Activated naive CD4-positive, alpha-beta T cell treated with Interleukin-2 at 50 U/mL for 16 hours (primary cell): ENCODE data around the gene KRTAP10-9.
A peak's percentile ranks its signal among the peaks of the same experiment; 100 is the strongest.
"Not testable (repeated sequence)": the region's sequence is repeated elsewhere in the genome, so short reads cannot be mapped to it uniquely, and the experiment has no call there.

Experiments
- DNase-seq: peaks from one replicate; pipeline ENCODE4 v3.0.0-alpha.2; 2020

Gene KRTAP10-9

DNA sequence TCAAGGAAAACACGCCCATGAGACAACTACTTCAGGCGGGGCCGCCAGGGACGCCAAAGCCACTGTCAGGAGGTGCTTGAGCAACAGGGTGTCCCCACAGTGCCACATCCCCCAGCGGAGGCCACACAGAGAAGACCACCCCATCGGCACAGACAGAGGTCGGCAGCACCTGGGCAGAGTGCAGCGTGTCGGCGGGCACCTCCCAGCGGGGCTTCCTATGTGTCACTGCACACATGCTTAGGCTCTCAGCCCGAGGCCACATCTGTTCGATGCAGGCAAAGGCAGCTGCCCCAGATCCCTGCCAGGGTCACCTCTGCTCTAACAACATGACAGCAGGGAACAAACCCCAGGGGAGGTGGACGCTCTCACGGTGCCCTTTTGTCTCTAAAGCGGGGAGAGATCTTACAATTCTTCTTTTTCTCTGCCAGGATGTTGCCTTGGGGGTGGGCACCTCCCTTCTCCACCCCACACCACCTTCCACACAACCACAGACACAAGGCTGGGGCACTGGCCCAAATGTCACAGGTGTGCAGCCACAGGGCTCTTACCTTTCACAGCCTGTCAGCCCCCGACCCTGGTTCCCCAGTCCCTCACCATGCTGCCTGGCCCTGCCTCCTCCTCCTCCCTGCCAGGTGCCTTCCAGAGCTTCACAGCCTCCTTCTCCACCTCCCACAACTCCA, 10.8 kb upstream of the KRTAP10-9 start:
- no peak for DNase-seq

DNA sequence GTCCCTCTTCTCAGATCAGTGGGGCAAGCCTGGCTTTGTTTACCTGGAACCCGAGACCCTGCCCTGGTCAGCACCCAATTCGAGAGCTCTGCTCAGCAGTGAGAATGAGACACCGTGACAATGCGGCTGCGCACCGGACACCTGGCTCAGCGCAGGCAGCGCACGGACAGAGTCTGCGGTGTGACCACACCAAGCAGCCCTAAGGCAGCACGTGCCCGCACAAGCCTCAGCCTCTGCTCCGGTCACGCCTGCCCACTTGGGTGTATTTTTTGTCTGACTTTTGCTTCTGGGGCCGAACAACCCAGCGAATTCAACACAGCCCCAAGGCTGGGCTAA, 10.3 kb upstream of the KRTAP10-9 start:
- no peak for DNase-seq

DNA sequence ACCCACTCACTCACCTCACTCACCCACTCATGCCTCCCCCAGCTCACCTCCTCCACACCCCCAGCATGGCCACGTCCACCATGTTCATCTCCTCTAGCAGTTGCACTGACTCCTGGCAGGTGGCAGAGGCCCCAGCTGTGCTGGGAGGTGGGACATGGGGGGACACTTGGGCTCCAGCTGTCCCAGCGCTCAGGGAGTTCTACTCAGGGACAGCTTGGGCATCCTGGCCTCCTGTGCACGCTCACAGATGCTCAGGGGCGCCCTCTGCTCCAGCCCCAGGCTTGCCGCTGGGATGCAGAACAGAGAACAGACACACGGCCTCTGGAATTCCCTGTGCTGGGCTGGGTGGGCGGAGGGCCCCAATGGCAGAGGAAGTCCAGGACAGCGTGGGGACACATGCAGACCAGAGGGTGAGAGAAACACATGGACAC, 9.8 kb upstream of the KRTAP10-9 start:
- DNase-seq: no peak

DNA sequence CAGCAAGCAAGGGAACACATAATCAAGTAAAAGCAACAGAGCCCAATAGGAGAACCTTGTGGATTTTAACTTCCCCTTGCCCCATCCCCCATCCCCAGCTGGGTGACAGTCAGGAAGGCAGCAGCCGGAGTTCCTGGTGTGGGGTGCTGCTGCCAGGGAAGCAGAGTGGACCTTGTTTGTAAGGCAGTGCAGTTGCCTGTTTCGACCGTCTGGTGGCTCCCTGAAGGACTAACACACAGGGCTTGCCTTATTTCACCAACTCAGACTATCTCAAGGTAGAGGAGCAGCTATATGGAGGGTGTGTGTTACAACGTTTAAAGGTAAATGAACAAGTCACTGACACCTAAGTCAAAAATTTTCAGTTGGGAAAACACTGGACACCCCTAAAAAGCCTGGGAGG, 8.4 kb upstream of the KRTAP10-9 start:
- peak; percentile 5 for DNase-seq

DNA sequence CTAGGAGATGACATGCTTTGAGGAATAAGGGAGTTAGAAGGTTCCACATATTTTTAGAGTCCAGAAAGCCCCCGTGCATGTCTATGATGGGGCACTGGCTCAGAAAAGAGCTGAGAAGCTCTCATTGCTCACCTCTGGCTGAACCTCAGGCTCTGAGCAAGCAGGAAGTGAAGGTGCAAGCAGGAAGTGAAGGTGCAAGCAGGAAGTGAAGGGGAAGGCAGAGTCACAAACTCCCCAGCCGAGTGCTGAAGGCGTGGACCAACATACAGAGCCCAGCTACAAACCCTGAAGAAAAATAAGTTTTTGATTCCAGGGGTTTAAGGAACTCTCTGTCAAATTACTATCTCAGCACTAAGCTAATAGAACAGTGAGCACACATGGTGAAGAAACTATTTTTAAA, 8.0 kb upstream of the KRTAP10-9 start:
- DNase-seq: peak; percentile 60

DNA sequence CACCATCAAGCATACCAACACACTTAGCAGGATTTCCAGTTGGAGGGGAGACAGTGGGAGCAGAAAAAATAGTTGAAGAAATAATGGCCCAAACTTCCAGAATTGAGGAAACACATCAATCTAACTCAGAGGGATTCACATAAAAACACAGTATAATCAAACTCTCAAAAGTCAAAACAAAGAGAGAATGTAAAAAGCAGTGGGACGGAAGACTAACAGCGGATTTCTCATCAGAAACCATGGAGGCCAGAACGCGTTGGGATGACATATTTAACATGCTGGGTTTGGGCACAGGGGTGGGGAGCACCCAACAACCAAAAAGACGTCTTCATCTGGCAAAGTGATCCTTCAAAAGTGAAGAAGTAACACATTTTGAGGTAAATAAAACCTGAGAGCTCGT, 7.0 kb upstream of the KRTAP10-9 start:
- DNase-seq: no peak

DNA sequence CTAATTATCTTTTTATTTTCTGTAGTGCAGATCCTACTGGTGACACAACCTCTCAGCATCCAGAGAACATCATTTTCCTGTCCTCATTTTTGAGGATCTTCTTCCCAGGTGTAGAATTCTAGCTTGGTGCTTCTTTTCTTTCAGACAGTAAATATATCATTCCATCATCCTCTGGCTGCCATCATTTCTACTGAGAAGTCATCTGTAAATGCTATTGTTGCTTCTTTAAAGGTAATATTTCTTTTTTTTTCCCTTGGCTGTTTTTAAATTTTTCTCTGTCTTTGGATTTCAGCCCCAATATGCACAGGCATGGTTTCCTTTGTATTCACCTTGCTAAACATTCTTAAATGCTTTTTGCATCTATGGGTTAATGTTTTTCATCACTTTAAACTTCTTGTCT, 3.3 kb upstream of the KRTAP10-9 start:
- DNase-seq: no peak

DNA sequence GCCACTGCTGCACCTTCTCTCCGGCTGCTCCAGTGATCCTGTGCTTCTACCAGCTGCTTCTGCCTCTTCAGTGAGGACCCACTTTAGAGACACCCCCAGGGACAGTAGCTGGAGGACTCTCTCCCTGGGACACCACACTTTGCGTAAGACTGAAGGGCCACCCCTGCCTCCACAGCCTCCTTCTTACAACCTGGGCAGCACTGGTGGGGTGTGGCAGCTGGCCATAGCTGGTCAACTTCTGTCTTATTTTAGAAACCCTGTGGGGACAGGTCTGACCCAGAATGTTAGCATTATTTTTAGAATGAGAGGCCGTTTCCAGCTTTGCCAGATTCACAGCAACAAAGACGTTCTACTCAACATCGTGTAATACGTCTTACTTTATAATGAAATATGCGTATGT, 1.1 kb upstream of the KRTAP10-9 start:
- DNase-seq: no peak

DNA sequence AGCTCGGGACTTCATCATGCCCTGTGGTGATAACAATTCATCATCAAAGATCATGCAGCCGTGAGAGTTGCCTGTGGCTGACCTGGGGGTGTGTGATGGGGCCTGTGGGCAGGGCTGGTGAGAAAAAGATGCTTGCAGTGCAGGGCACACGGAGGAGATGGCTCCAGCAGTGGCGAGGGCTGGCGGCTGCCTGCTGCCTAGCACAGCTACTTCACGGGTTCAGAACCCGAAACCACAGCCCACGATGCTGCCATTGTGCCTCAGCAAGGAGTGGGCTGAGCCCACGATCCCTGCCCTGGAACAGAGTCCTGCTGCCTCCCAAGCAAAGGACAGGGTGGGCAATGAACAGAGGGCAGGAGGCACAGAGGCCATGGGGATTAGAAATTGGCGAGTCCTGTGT, 631 bp upstream of the KRTAP10-9 start:
- no peak for DNase-seq

DNA sequence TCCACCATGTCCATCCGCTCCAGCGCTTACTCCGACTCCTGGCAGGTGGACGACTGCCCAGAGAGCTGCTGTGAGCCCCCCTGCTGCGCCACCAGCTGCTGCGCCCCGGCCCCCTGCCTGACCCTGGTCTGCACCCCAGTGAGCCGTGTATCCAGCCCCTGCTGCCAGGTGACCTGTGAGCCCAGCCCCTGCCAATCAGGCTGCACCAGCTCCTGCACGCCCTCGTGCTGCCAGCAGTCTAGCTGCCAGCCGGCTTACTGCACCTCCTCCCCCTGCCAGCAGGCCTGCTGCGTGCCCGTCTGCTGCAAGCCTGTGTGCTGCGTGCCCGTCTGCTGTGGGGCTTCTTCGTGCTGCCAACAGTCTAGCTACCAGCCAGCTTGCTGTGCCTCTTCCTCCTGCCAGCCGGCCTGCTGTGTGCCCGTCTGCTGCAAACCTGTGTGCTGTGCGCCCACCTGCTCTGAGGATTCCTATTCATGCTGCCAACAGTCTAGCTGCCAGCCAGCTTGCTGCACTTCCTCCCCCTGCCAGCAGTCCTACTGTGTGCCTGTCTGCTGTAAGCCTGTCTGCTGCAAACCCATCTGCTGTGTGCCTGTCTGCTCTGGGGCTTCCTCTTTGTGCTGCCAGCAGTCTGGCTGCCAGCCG, 409 bp downstream of the KRTAP10-9 start:
- not testable (repeated sequence) for DNase-seq

DNA sequence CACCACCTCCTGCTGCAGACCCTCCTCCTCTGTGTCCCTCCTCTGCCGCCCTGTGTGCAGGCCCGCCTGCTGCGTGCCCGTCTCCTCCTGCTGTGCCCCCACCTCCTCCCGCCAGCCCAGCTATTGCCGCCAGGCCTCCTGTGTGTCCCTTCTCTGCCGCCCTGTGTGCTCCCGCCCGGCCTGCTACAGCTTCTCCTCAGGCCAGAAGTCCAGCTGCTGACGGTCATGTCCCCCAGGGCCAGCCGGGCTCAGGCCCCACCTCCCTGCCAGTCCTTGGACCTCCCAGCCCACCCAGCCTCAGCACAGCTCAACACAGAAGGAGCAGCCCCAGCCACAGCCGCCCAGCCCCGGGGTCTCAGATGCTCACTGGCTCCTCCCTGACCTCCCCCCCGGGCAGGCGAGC, 939 bp downstream of the KRTAP10-9 start:
- DNase-seq: not testable (repeated sequence)

DNA sequence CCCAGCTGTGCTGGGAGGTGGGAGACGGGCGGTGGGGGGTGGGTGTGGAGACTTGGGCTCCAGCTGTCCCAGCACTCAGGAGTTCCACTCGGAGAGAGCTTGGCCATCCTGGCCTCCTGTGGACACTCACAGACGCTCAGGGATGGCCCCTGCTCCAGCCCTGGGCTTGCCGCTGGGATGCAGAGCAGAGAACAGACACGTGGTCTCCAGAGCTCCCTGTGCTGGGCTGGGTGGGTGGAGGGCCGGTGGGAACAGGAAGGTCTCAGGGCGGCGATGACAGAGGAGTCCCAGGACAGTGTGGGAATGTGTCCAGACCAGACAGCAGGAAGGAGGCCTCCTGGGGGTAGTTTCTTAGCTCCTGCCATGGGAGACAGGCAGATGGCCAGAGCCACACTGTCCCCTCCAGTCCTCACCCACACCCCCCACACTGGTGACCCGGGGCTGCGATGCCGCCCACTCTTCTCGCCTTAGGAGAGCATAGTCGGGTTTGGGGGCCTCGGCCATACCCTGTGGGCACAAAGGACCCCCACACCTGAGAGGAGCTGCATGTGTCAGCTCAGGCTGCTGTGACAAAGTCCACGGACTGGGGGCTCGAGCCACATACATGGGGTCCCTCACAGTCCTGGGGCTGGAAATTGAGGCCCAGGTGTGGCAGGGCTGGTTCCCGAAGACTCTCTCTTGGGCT, 2.0 kb downstream of the KRTAP10-9 start:
- DNase-seq: no peak

DNA sequence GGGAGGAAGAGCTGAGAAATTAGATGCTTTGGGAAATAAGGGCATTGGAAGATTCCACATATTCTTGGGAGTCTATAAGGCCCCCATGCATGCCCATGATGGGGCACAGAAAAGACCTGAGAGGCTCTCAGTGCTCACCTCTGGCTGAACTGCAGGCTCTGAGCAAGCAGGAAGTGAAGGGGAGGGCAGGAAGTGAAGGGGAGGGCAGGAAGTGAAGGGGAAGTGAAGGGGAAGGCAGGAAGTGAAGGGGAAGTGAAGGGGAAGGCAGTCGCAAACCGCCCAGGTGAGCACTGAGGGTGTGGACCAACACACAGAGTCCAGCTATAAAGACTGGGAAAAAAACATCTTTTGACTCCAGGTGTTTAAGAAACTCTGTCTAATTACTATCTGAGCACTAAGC, 3.5 kb downstream of the KRTAP10-9 start:
- DNase-seq: no peak

DNA sequence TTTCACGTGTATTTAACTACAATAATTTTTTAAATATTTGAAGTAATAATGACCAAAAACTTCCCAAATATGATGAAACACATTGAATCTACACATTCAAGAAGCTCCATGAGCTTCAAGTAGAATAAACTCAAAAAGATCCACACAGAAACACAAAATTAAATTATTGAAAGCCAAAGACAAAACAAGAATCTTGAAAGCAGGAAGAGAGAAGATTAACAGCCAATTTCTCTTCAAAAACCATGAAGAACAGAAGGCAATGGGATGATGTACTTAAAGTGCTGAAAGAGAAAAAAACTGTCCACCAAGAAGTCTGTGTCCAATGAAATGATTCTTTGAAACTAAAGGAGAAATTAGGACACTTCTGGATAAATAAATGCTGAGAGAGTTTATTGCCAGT, 5.2 kb downstream of the KRTAP10-9 start:
- no peak for DNase-seq

DNA sequence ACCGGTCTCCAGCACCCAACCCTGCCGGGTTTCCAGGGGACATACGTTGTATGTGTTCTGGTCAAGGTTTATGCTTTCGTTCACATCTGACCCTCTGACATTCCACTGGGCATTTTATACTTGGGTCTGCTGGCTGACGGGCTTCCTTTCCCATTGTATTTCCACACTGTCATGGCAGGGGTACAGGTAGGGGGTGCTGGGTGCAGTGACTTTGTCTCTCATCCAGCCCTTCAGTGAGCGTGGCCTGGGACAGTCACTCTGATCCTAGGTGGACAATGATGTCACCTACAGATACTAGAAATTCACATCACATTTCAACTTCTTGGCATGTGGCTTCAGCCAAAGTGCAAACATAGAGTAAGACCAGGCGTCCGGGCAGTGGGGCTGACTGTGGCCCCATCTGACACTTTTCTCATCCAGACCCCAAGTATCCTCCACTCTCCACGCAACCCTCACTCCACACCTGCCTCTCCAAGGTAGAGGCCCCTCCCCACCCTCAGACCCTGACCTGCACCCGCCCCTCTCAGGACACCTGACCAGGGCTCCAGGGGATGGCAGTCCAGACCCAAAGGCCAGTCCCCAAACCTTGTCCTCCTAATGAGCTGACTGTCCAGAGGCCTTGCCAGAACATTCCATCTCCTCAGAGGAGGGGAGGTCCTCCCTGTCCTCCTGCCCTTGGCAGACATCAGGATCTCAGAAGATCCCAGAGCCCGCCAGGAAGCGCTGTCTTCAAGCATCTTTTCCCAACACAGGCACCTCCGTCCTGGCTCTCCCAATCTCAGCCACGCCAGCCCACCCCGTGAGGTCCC, 9.5 kb downstream of the KRTAP10-9 start:
- no peak for DNase-seq

DNA sequence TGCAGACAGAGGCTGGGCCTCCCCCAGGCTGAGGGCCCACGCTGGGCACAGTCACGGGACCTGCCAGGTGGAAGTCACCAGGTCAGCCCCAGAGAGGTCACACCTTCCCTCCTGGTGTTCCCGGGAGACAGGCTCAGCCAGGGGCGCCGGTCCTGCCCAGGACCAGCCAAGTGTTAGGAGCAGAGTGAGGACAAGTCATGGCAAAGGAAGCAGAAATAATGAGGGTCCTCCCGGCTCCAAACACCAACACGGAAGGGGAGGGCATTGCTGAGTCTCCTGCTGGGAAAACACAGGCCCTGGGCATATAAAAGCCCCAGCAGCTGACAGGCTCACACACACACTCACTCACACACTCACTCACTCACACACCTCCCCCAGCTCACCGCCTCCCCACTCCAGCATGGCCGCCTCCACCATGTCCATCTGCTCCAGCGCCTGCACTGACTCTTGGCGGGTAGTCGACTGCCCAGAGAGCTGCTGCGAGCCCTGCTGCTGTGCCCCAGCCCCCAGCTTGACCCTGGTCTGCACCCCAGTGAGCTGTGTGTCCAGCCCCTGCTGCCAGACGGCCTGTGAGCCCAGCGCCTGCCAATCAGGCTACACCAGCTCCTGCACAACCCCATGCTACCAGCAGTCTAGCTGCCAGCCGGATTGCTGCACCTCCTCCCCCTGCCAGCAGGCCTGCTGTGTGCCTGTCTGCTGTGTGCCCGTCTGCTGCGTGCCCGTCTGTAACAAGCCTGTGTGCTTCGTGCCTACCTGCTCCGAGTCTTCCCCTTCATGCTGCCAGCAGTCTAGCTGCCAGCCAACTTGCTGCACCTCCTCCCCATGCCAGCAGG, 10.3 kb downstream of the KRTAP10-9 start, which contains the start of gene KRTAP10-10:
KRTAP10-10 (plus strand) TSS at position 339 of the 833 bp plus-strand sequence; CDS start at position 401, 62 bp downstream.
- DNase-seq: no peak

DNA sequence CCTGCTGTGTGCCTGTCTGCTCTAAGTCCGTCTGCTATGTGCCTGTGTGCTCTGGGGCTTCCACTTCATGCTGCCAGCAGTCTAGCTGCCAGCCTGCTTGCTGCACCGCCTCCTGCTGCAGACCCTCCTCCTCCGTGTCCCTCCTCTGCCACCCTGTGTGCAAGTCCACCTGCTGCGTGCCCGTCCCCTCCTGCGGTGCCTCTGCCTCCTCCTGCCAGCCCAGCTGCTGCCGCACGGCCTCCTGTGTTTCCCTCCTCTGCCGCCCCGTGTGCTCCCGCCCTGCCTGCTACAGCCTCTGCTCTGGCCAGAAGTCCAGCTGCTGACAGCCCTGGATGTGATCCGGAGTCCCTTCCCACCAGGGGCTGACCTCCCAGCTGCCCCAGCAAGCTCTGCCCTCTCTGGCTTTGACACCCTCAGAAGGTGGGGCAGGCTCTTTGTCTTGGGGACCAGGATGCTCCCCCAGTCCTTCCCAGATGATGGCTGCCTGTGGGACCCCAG, 11.0 kb downstream of the KRTAP10-9 start:
- DNase-seq: not testable (repeated sequence)

DNA sequence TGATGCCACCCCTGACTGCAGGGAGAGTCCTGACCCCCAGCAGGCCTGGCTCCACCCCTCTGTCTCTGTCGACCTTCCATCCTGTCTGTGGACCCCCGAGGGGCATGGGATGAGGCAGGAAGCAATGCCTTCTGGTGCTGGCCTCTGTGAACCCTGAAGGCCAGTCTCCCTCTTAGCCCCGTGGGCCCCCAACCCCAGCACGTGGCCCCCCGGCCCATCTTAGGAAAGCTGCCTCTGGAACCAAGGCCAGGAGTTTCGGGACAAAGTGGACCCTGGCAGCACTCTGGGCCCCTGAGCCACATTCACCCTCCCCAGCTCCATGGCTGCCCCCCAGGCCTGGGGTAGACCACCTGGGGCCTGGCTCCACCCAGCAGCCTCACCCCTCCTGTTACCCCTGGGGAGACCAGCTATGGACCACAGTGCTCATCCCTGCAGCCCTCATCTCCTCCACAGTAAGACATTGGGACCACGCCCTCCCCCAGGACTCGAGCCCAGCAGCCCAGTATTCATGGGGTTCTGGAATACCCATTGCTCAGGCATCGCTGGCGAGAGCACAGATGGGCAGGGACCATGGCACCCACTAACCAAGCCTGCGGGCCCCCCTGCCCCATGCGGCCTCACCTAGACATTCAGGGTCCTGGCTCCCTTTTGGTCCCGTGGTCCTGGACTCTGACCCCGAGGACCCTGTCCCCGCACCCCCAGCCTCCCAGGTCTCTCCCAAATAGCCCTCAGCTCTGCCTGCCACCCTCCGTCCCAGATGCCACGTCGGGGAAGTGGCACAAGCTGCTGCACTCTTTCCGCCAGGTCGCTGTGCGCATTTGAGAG, 11.8 kb downstream of the KRTAP10-9 start:
- DNase-seq: not testable (repeated sequence)

DNA sequence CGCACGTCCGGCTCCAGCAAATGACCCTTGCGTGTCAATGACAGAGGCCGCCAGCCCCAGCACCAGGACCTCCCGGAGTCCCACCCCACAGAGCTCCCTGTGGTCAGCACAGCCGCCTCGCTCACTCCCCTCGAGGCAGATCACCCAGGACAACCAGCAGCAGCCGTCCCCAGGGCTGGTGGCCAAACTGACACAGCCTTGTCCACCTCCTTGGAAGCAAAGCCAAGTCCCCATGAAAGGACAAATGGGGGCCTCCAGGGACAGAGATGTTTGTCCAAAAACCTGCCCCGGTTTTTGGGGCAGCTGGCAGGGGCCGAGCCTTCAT, 12.4 kb downstream of the KRTAP10-9 start:
- DNase-seq: no peak

DNA sequence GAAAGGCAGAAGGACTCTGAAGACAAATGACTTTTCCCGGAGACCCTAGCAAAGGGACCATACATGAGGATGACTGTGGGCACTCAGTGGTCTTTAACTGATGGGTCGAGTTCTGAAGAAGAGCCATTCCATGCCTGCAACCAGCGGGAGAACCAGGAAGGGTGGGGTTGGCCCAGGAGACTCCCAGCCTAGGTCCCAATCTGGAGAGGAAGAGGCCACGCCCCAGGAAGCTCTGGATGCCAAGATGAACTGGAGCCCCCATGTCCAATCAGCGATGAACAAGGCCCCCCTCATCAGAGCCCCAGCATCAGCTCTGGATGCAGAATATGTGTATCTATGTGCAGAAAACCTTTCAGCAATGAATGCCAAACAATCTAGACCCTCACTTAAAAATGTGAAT, 13.9 kb downstream of the KRTAP10-9 start:
- no peak for DNase-seq

DNA sequence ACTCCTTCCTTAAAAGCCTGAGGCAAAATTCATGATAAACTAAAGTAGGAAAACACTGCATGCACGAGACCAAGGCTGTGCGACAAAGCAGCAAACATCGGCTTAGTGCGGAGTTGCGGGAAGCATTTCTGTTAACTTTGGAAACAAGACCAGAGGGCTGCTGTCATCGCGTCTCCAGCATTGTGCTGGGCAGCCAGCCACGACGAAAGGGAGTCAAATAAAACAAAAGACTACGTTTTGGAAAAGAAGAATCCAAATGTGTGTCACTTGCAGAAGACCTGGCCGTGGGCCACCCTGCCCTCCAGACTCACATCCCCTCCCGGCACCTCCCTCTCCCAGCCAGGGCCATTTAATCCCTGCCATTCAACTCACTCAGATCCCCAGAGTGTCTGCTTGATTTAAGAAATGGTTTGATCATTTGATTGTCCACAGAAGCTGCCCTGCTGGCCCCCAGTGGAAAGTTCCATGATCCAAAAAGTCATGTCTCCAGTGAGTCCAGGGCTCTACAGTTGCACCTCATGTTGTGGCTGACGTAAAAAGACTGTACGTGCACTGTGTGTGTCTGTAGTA, 16.9 kb downstream of the KRTAP10-9 start:
- DNase-seq: no peak
